Heart left ventricle (tissue), 16 donors: Measurements from ENCODE around the gene PBX1. TPM values are rescaled to one million over a fixed set of nuclear protein-coding genes. Genes with fewer than 3 reads are reported as not detected.

ENCODE experiments used
- ATAC-seq, 4 donors: fragments of 200-7000 bp; cut with Tn5 transposase; one replicate each; pipeline ENCODE4 v1.9.1; 2020 to 2022; ENCODE audit warnings: moderate library complexity in 4 of 4, mild to moderate bottlenecking in 3 of 4, moderate number of reproducible peaks in 1 of 4
- DNase-seq, 5 donors: peaks; one replicate each; pipeline ENCODE4 v3.0.0-alpha.2; 2020
- H3K27ac ChIP-seq, 12 donors: fragments of 200-600 bp; sonication (generic) in 4 of 12; one replicate each; pipeline versions ENCODE4 v1.5.0 to v1.8.0; 2016 to 2022; ENCODE audit warnings: mild to moderate bottlenecking in 2 of 12
- H3K27me3 ChIP-seq, 9 donors: fragments of 200-600 bp; sonication (generic) in 2 of 9; one replicate each; pipeline versions ENCODE4 v1.5.1 to v1.8.0; 2016 to 2022; ENCODE audit warnings: mild to moderate bottlenecking in 3 of 9
- H3K36me3 ChIP-seq, 9 donors: fragments of 200-600 bp; sonication (generic) in 2 of 9; one replicate each; pipeline versions ENCODE4 v1.5.0 to v1.8.0; 2018 to 2022; ENCODE audit warnings: mild to moderate bottlenecking in 2 of 9
- H3K4me1 ChIP-seq, 12 donors: fragments of 200-600 bp; sonication (generic) in 4 of 12; one replicate each; pipeline versions ENCODE4 v1.5.0 to v1.8.0; 2016 to 2022; ENCODE audit warnings: mild to moderate bottlenecking in 3 of 12
- H3K4me3 ChIP-seq, 12 donors: fragments of 200-600 bp; sonication (generic) in 4 of 12; one replicate each; pipeline versions ENCODE4 v1.5.0 to v1.8.0; 2017 to 2022; ENCODE audit warnings: mild to moderate bottlenecking in 9 of 12, moderate library complexity in 4 of 12
- H3K9me3 ChIP-seq, 12 donors: fragments of 200-600 bp; sonication (generic) in 4 of 12; one replicate each; pipeline versions ENCODE4 v1.5.0 to v1.8.0; 2016 to 2022; ENCODE audit warnings: mild to moderate bottlenecking in 1 of 12
- POLR2A ChIP-seq, 2 donors: fragments of 450-650 bp; IDR thresholded peaks; one replicate each; pipeline ENCODE4 v1.6.1; 2017; ENCODE audit warnings: antibody characterized with exemption in 2 of 2, mild to moderate bottlenecking in 2 of 2, moderate library complexity in 2 of 2
- WGBS, 4 donors: extraction: QIAGEN DNeasy Blood & Tissue Kit in 2 of 4; methylation state at CpG; one replicate each; pipeline versions ENCODE4 v1.1.5 to v1.1.7; 2013 to 2018; 5-methylcytosine and 5-hydroxymethylcytosine counted together
- intact Hi-C, 10 donors: fragments of 100-400 bp; cut with DNase I; formaldehyde crosslinking; loops; one replicate each; pipeline versions ENCODE4 v1.11.1 to v1.14.2; 2022
- polyA plus RNA-seq, 2 donors: library from polyadenylated mRNA; stranded (reverse); fragments of 200-250 nt; gene quantifications; one replicate each; pipeline ENCODE4 v1.2.3, GENCODE V29; 2013
- total RNA-seq, 9 donors: library from RNA; depleted of rRNA in 2 of 9; stranded (reverse); fragments of >200 nt in 2 of 9; fragmentation: NEBNext Ultra II Directional in 3 of 9; extraction: Animal tissue kit (Norgen Biotek cat#: 25700) in 3 of 9; gene quantifications; one replicate each; pipeline versions ENCODE4 v1.1.0 to v1.2.4, GENCODE V29; 2016 to 2023
- TF ChIP-seq, protein P1 (sequence below), 12 donors: fragments of 200-600 bp; sonication (generic) in 4 of 12; IDR thresholded peaks; one replicate each; pipeline versions ENCODE4 v1.5.0 to v1.8.0; 2018 to 2022; ENCODE audit warnings: antibody characterized with exemption in 12 of 12, mild to moderate bottlenecking in 5 of 12
- donor health status: ischemic (EF 13 %, LVEDD 7.1; RV severe dilation, severe dysfunction).
- donor health status: healthy with polysubstance abuse.
- donor health status: DM: no; HTN: yes; CAD: no.
- donor health status: DM: no; HTN: no; CAD: no.
- donor health status: ischemic (EF 25% LVEDD 6.9; RV normal size, moderate dysfunction).
- donor health status: ischemic (EF 25% LVEDD 5.7; RV mildly dilated, moderate dysfunction).
- donor health status: healthy.
- donor health status: DM: yes; HTN: yes; CAD: no.
- donor health status: ischemic (EF 35%, LVEDD 5.7; RV mildly dilated, moderate dysfunction).
- donor health status: nonischemic (EF 11% LVEDD 7.7; RV severe dilation, severe dysfunction).
- donor health status: DM: yes; HTN: yes; CAD: no.
- donor health status: PGD.
- donor health status: ischemic (EF 29% LVEDD 5.4; RV normal size, mild dysfunction).
- donor health status: nonischemic (EF 23%, LVEDD 6.1; RV moderate dilation, normal function).

The PBX1 gene
- total and polyA plus RNA-seq, 11 donors = 15.2 to 78.2 (median 59.1) TPM

DNA sequence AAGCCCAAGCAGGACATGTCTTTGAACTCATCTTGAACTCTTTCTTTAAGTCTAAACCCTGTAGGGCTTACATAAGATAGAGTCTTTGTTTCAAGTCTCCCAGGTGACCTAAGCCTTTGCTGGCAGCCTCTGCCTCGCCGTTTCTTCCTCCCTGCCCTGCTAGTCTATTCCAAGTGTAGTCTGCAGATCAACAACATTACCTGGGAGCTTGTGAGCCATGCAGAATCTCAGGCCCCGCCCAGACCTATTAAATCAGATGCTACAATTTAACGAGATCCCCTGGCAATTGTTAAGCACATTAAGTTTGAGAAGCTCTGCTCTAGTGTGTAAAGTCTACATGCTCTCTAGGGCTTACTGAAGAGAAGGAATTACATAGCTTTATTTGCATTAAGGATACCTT is 271.6 kb downstream of the PBX1 start:
- 62 to 74% (median 70%) methylated on average over 4 of the region's 4 CpGs for WGBS, 4 donors
- DNase-seq (no peak), ATAC-seq (no peak)
- intact Hi-C loops = no loop called here
- no peaks in the 10 kb centered on the region for H3K27me3 ChIP-seq
- H3K4me3 ChIP-seq = no peak overlapping the region
- peak overlapping the region in 1 of 12 donors; percentile 4 for H3K27ac ChIP-seq
- TF ChIP-seq POLR2A (IDR thresholded peaks at IDR 0.05) = no peak
- TF ChIP-seq, protein P1, sequence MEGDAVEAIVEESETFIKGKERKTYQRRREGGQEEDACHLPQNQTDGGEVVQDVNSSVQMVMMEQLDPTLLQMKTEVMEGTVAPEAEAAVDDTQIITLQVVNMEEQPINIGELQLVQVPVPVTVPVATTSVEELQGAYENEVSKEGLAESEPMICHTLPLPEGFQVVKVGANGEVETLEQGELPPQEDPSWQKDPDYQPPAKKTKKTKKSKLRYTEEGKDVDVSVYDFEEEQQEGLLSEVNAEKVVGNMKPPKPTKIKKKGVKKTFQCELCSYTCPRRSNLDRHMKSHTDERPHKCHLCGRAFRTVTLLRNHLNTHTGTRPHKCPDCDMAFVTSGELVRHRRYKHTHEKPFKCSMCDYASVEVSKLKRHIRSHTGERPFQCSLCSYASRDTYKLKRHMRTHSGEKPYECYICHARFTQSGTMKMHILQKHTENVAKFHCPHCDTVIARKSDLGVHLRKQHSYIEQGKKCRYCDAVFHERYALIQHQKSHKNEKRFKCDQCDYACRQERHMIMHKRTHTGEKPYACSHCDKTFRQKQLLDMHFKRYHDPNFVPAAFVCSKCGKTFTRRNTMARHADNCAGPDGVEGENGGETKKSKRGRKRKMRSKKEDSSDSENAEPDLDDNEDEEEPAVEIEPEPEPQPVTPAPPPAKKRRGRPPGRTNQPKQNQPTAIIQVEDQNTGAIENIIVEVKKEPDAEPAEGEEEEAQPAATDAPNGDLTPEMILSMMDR (IDR thresholded peaks at IDR 0.05) = no peak
- peaks cover 0 to 17% (median 0%) of the 10 kb centered on the region in 9 donors for H3K36me3 ChIP-seq
- no peaks in the 10 kb centered on the region for H3K9me3 ChIP-seq
- peaks cover 0 to 9% (median 1%) of the 10 kb centered on the region in 12 donors for H3K4me1 ChIP-seq

DNA sequence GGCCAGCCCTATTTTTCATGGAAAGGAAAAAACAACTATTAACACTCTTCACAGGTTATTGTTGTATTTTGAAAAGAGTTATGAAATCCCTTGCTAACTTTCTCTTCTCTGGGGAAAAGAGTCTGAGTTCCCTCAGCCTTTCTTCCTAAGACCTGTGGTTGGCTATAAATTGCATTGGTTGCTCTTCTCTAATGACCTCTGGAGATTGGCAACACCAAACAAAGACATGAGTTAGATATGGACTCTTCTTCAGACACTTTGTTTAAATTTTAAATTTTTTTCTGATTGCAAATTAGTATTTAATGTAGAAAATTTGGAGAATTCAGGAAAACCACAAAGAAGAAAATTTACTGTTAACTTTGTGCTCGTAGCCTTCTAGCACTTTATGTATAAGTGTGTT is 275.7 kb downstream of the PBX1 start:
- H3K9me3 ChIP-seq = no peaks in the 10 kb centered on the region
- H3K27ac ChIP-seq = no peak overlapping the region
- no peak overlapping the region for H3K4me3 ChIP-seq
- intact Hi-C loops = loop anchor here in 2 of 10 donors (5.0 kb wide), 1 partner anchor 78 kb away; no protein-coding TSS in a partner anchor
- peaks cover 0 to 17% (median 0%) of the 10 kb centered on the region in 9 donors for H3K36me3 ChIP-seq
- no peak for TF ChIP-seq POLR2A (IDR thresholded peaks at IDR 0.05)
- TF ChIP-seq, protein P1 (IDR thresholded peaks at IDR 0.05) = no peak
- no peaks in the 10 kb centered on the region for H3K27me3 ChIP-seq
- H3K4me1 ChIP-seq = peaks cover 0 to 26% (median 12%) of the 10 kb centered on the region in 12 donors
- WGBS, 4 donors = 0 to 2% (median 0%) methylated on average over 1 of the region's 1 CpG
- DNase-seq (no peak), ATAC-seq (no peak)

DNA sequence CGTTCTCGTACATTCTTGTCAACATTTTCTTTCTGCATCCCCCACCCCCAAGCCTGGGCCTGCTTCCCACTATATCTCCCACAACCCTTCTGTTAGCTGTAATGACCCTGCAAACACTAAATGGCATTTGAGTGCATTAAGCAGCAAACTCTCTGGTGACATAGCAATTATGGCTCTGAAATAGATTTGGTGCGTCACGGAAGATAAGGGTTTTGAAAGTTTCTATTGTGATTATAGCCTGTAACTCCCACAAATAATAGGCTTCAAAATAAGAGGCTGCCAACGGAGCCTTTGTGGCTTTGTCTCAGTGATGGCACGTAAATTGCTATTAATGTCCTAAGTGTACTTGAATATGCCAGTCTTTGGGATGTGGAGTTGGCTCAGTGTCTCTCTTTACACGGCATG is 277.6 kb downstream of the PBX1 start:
- peak overlapping the region in 11 of 12 donors; percentile 16 to 67 (median 52) for H3K27ac ChIP-seq
- no peaks in the 10 kb centered on the region for H3K9me3 ChIP-seq
- no peaks in the 10 kb centered on the region for H3K27me3 ChIP-seq
- ATAC-seq (peak; percentile 75 to 93 (median 86)), DNase-seq (peak in 3 of 5 donors; percentile 13 to 47 (median 25))
- 34 to 49% (median 43%) methylated on average over 7 of the region's 7 CpGs for WGBS, 4 donors
- H3K36me3 ChIP-seq = peaks cover 0 to 30% (median 0%) of the 10 kb centered on the region in 9 donors
- no peak overlapping the region for H3K4me3 ChIP-seq
- H3K4me1 ChIP-seq = peaks cover 0 to 42% (median 15%) of the 10 kb centered on the region in 12 donors
- TF ChIP-seq, protein P1 (IDR thresholded peaks at IDR 0.05) = no peak
- no peak for TF ChIP-seq POLR2A (IDR thresholded peaks at IDR 0.05)
- intact Hi-C loops = loop anchor here in 2 of 10 donors (5.0 kb wide), 1 partner anchor 76 kb away; no protein-coding TSS in a partner anchor

DNA sequence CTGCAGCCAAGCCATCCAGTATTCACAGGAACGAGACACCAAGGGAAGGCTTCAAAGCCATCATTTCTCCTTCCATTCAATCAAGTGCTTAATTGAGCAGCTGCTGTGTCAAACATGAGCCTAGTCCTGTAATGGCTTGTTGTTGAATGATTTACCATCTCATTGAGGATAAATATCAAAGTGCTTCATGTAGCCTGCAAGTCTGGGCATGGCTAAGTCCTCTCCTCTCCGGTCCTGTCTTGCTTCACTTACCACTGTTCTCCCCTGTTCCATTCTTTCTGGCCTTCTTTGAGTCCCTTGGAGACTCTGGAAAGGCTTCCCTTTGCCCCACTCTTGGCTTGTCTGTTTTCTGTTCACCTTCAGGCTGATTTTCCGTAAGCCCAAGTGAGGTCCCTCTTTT is 279.8 kb downstream of the PBX1 start:
- H3K4me1 ChIP-seq = peaks cover 0 to 58% (median 24%) of the 10 kb centered on the region in 12 donors
- TF ChIP-seq POLR2A (IDR thresholded peaks at IDR 0.05) = no peak
- TF ChIP-seq, protein P1 (IDR thresholded peaks at IDR 0.05) = no peak
- no peak for ATAC-seq
- peaks cover 0 to 30% (median 0%) of the 10 kb centered on the region in 9 donors for H3K36me3 ChIP-seq
- WGBS, 4 donors = 94 to 98% (median 97%) methylated on average over 3 of the region's 3 CpGs
- H3K27me3 ChIP-seq = no peaks in the 10 kb centered on the region
- no peak overlapping the region for H3K27ac ChIP-seq
- H3K4me3 ChIP-seq = no peak overlapping the region
- intact Hi-C loops = loop anchor here in 2 of 10 donors (5.0 kb wide), 1 partner anchor 74 kb away; no protein-coding TSS in a partner anchor
- no peaks in the 10 kb centered on the region for H3K9me3 ChIP-seq
- no peak for DNase-seq
